Progenitor cell of endocrine pancreas (in vitro differentiated cells): ENCODE results near the gene IL6R. TPM values are rescaled to one million over a fixed set of nuclear protein-coding genes. Genes with fewer than 3 reads are reported as not detected.
"Not testable (repeated sequence)": the region's sequence is repeated elsewhere in the genome, so short reads cannot be mapped to it uniquely, and the experiment has no call there.

Source experiments
- DNase-seq: peaks from one replicate; pipeline ENCODE4 v3.0.0; 2021; ENCODE audit warnings: low spot score; ENCODE audit not compliant: unreplicated experiment
- H3K27ac Mint-ChIP-seq: 2 replicates; pipeline ENCODE4 v1.8.0; 2021; ENCODE audit warnings: mild to moderate bottlenecking, moderate library complexity, mixed read lengths
- H3K27me3 Mint-ChIP-seq: 2 replicates; pipeline ENCODE4 v1.8.0; 2021; ENCODE audit warnings: mixed read lengths
- H3K36me3 Mint-ChIP-seq: 2 replicates; pipeline ENCODE4 v1.8.0; 2022; ENCODE audit warnings: mixed read lengths; ENCODE audit not compliant: insufficient read depth
- H3K4me1 Mint-ChIP-seq: 2 replicates; pipeline ENCODE4 v1.8.0; 2021; ENCODE audit warnings: low read depth, mixed read lengths
- H3K4me3 Mint-ChIP-seq: 2 replicates; pipeline ENCODE4 v1.8.0; 2021; ENCODE audit warnings: low read depth, mild to moderate bottlenecking, moderate library complexity, mixed read lengths
- H3K9me3 Mint-ChIP-seq: 2 replicates; pipeline ENCODE4 v1.8.0; 2021; ENCODE audit warnings: low read depth, mixed read lengths
- CTCF ChIP-seq: fragments of 200-600 bp; sonication (generic); IDR thresholded peaks from one replicate; pipeline ENCODE4 v1.5.0; 2021; ENCODE audit warnings: antibody characterized with exemption, mild to moderate bottlenecking; ENCODE audit not compliant: unreplicated experiment
- total RNA-seq: library from RNA; stranded (reverse); gene quantifications from 2 replicates; pipeline ENCODE4 v1.2.1, GENCODE V29; 2021

The IL6R gene
- total RNA-seq, 1 donor from 2014 or later: 3.1 TPM

GRCh38 chr1:154419620-154420571 is 14.8 kb downstream of the IL6R start:
- peaks cover 2% of the 10 kb centered on the region for H3K27me3 Mint-ChIP-seq
- H3K36me3 Mint-ChIP-seq: no peaks in the 10 kb centered on the region
- no peaks in the 10 kb centered on the region for H3K9me3 Mint-ChIP-seq
- no peak for TF ChIP-seq CTCF
- DNase-seq: no peak
- H3K27ac Mint-ChIP-seq: no peak overlapping the region
- no peak overlapping the region for H3K4me3 Mint-ChIP-seq
- peaks cover 27% of the 10 kb centered on the region for H3K4me1 Mint-ChIP-seq

GRCh38 chr1:154420961-154421924 is 16.1 kb downstream of the IL6R start:
- no peak for TF ChIP-seq CTCF
- no peak for DNase-seq
- H3K27me3 Mint-ChIP-seq: peaks cover 2% of the 10 kb centered on the region
- H3K36me3 Mint-ChIP-seq: no peaks in the 10 kb centered on the region
- no peaks in the 10 kb centered on the region for H3K9me3 Mint-ChIP-seq
- H3K4me3 Mint-ChIP-seq: no peak overlapping the region
- peaks cover 27% of the 10 kb centered on the region for H3K4me1 Mint-ChIP-seq
- H3K27ac Mint-ChIP-seq: peak overlapping the region; percentile 63

- H3K27ac Mint-ChIP-seq, H3K4me3 Mint-ChIP-seq, H3K36me3 Mint-ChIP-seq, H3K9me3 Mint-ChIP-seq, DNase-seq, H3K27me3 Mint-ChIP-seq: not testable (repeated sequence)
- peaks cover 27% of the 10 kb centered on the region for H3K4me1 Mint-ChIP-seq
These were observed 16.9 kb downstream of the IL6R start for GRCh38 chr1:154422049-154422448.

GRCh38 chr1:154422521-154422920 is 17.4 kb downstream of the IL6R start:
- Mint-ChIP-seq H3K9me3 (no peaks in the 10 kb centered on the region), H3K27ac (no peak overlapping the region), H3K4me1 (peaks cover 27% of the 10 kb centered on the region), H3K4me3 (no peak overlapping the region), H3K27me3 (peaks cover 2% of the 10 kb centered on the region), H3K36me3 (no peaks in the 10 kb centered on the region)
- no peak for TF ChIP-seq CTCF
- DNase-seq: no peak

- no peak overlapping the region for H3K27ac Mint-ChIP-seq
- DNase-seq: no peak
- H3K9me3 Mint-ChIP-seq: no peaks in the 10 kb centered on the region
- peaks cover 21% of the 10 kb centered on the region for H3K4me1 Mint-ChIP-seq
- no peak overlapping the region for H3K4me3 Mint-ChIP-seq
- H3K36me3 Mint-ChIP-seq: no peaks in the 10 kb centered on the region
- H3K27me3 Mint-ChIP-seq: peaks cover 2% of the 10 kb centered on the region
- no peak for TF ChIP-seq CTCF
These were observed 18.3 kb downstream of the IL6R start for GRCh38 chr1:154423304-154423987.
